ENCODE data around the gene MAD1L1.
"Not testable (repeated sequence)": the region's sequence is repeated elsewhere in the genome, so short reads cannot be mapped to it uniquely, and the experiment has no call there.

The MAD1L1 gene

DNA sequence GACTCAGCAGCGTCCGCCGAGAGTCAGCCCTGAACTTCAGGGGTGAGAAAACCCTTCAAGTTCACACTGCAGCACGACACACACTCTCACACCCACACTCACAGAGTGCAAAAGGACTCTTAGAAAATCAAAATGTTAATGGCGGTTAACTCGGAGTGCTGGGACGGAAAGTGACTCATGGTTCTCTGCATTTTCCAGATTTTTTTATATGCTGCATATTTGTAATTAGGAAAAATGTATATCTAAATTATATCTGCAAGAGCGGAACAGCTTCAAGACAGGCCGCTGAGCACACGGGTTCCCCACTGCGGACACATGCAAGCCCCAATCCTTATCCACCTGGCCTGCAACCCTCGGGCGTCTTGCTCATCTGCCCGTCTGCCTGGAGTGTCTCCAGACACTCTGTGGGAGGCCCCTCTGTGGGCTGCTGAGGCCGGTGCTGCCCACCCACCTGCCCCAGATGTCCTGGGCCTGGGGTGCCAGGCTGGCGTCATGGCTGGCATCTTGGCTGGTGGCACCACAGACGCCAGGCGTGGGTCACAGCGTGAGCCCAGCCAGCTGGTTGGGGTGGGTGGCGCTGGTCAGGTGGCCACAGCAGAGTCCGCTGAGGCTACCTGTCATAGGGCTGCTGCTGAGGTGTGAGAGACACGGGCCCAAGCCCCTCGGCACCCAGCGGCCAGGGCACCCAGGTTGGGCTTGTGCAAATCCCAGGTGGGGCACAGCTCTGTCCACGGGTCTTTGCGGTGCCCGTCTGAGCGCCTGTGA is 407.7 kb downstream of the MAD1L1 start:
- not testable (repeated sequence) for H3K9me3 ChIP-seq (ENCODE audit: insufficient read depth, low read depth, low read length); H3K27ac ChIP-seq (ENCODE audit: low read depth, low read length)
- 93% methylated on average over 27 of the region's 28 CpGs for WGBS

GRCh38 chr7:1824151-1824881 is 408.4 kb downstream of the MAD1L1 start:
- H3K4me3 ChIP-seq (ENCODE audit: low read length); H3K4me1 ChIP-seq (ENCODE audit: insufficient read depth, low read length); H3K27ac ChIP-seq (ENCODE audit: low read depth, low read length); H3K27me3 ChIP-seq (ENCODE audit: insufficient read depth, low read length); H3K9ac ChIP-seq (ENCODE audit: low read depth, low read length); H3K9me3 ChIP-seq (ENCODE audit: insufficient read depth, low read depth, low read length); H3K36me3 ChIP-seq (ENCODE audit: insufficient read depth, low read length): not testable (repeated sequence)
- 94% methylated on average over 35 of the region's 35 CpGs for WGBS

More for the DNA sequence above, 407.7 kb downstream of the MAD1L1 start:
- not testable (repeated sequence) for H3K9ac ChIP-seq (ENCODE audit: low read depth, low read length); H3K36me3 ChIP-seq (ENCODE audit: insufficient read depth, low read length); H3K4me3 ChIP-seq (ENCODE audit: low read length); H3K4me1 ChIP-seq (ENCODE audit: insufficient read depth, low read length); H3K27me3 ChIP-seq (ENCODE audit: insufficient read depth, low read length)

- no peaks in the 10 kb centered on the region for H3K4me1 ChIP-seq (ENCODE audit: insufficient read depth, low read length)
- no peaks in the 10 kb centered on the region for H3K36me3 ChIP-seq (ENCODE audit: insufficient read depth, low read length)
- H3K27me3 ChIP-seq (ENCODE audit: insufficient read depth, low read length), result no peaks in the 10 kb centered on the region
- 94% methylated on average over 24 of the region's 24 CpGs for WGBS
- H3K4me3 ChIP-seq (ENCODE audit: low read length), result no peak overlapping the region
- no peak overlapping the region for H3K27ac ChIP-seq (ENCODE audit: low read depth, low read length)
- H3K9ac ChIP-seq (ENCODE audit: low read depth, low read length), result no peak overlapping the region
- no peaks in the 10 kb centered on the region for H3K9me3 ChIP-seq (ENCODE audit: insufficient read depth, low read depth, low read length)
Measured at GRCh38 chr7:1823376-1824150, 409.2 kb downstream of the MAD1L1 start.

- H3K4me3 ChIP-seq (ENCODE audit: low read length), result no peak overlapping the region
- no peaks in the 10 kb centered on the region for H3K9me3 ChIP-seq (ENCODE audit: insufficient read depth, low read depth, low read length)
- 94% methylated on average over 21 of the region's 26 CpGs for WGBS
- no peaks in the 10 kb centered on the region for H3K36me3 ChIP-seq (ENCODE audit: insufficient read depth, low read length)
- H3K27ac ChIP-seq (ENCODE audit: low read depth, low read length), result no peak overlapping the region
- H3K9ac ChIP-seq (ENCODE audit: low read depth, low read length), result no peak overlapping the region
- H3K27me3 ChIP-seq (ENCODE audit: insufficient read depth, low read length), result no peaks in the 10 kb centered on the region
- H3K4me1 ChIP-seq (ENCODE audit: insufficient read depth, low read length), result no peaks in the 10 kb centered on the region
Measured at GRCh38 chr7:1819259-1819841, 413.4 kb downstream of the MAD1L1 start.

GRCh38 chr7:1818575-1819258 is 414.0 kb downstream of the MAD1L1 start:
- H3K9ac ChIP-seq (ENCODE audit: low read depth, low read length), result no peak overlapping the region
- H3K27ac ChIP-seq (ENCODE audit: low read depth, low read length), result no peak overlapping the region
- no peaks in the 10 kb centered on the region for H3K4me1 ChIP-seq (ENCODE audit: insufficient read depth, low read length)
- WGBS, result 92% methylated on average over 24 of the region's 28 CpGs
- H3K36me3 ChIP-seq (ENCODE audit: insufficient read depth, low read length), result no peaks in the 10 kb centered on the region
- H3K9me3 ChIP-seq (ENCODE audit: insufficient read depth, low read depth, low read length), result no peaks in the 10 kb centered on the region
- H3K27me3 ChIP-seq (ENCODE audit: insufficient read depth, low read length), result no peaks in the 10 kb centered on the region
- no peak overlapping the region for H3K4me3 ChIP-seq (ENCODE audit: low read length)

- Histone ChIP-seq H3K9ac (ENCODE audit: low read depth, low read length) (no peak overlapping the region), H3K27me3 (ENCODE audit: insufficient read depth, low read length) (no peaks in the 10 kb centered on the region), H3K36me3 (ENCODE audit: insufficient read depth, low read length) (no peaks in the 10 kb centered on the region), H3K4me3 (ENCODE audit: low read length) (no peak overlapping the region), H3K27ac (ENCODE audit: low read depth, low read length) (no peak overlapping the region), H3K4me1 (ENCODE audit: insufficient read depth, low read length) (no peaks in the 10 kb centered on the region), H3K9me3 (ENCODE audit: insufficient read depth, low read depth, low read length) (no peaks in the 10 kb centered on the region)
- 96% methylated on average over 57 of the region's 57 CpGs for WGBS
Measured at GRCh38 chr7:1817061-1817712, 415.6 kb downstream of the MAD1L1 start.

DNA sequence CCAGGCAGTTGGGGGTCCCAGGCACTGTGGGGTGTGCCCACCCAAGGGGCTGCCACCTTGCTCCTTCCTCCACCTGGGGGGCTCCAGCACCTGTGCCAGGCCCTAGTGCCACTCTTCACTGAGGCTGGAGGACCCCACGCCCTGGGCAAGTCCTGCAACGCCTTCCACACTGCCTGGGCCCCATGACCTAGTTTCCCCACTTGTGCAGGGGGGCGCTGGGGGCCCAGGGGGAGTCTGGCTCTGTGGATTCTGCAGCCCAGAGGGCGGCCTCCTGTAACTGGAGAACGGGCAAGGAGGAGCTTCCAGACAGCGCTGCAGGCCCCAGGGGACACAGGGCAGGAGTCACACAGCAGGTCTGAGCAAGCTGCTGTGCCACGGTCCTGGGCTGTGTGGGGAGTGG is 416.3 kb downstream of the MAD1L1 start:
- not testable (repeated sequence) for H3K27ac ChIP-seq (ENCODE audit: low read depth, low read length)

DNA sequence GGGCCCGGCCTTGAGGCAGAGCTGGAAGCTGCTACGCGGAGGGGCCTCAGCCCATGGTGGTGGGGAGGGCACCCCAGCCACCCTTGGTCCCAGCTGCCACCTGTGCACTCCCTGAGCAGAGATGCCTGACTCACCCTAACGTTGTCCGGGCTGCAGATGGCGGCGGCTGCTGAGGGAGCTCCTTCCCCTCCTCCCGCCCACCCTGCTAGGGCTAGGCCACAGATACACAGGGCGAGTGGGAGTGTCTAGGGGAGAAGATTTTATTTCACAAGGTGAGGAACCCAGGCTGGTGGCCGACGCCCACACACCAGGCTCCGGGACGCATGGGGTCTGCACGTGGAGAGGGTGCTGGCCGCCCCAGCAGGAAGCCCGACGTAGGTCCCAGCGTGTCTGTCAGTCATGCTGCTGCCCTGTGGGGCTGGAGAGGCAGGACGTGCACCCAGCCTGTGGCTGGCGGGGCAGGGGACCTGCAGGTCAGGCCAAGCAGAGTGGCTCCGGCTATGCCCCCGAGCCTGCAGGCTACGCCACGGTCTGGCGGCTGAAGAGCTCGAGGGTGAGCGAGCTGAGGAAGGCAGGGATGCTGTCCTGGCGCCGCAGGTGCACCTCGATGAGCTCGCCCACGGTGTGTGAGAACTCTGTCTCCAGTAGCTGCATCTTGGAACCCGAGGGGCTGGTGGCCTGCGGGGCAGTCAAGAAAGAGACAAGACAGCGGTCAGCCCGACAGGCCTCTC is 417.0 kb downstream of the MAD1L1 start:
- 91% methylated on average over 35 of the region's 36 CpGs for WGBS
- not testable (repeated sequence) for H3K4me1 ChIP-seq (ENCODE audit: insufficient read depth, low read length); H3K27me3 ChIP-seq (ENCODE audit: insufficient read depth, low read length); H3K9ac ChIP-seq (ENCODE audit: low read depth, low read length); H3K36me3 ChIP-seq (ENCODE audit: insufficient read depth, low read length); H3K9me3 ChIP-seq (ENCODE audit: insufficient read depth, low read depth, low read length); H3K4me3 ChIP-seq (ENCODE audit: low read length); H3K27ac ChIP-seq (ENCODE audit: low read depth, low read length)

More for the DNA sequence above, 416.3 kb downstream of the MAD1L1 start:
- H3K9ac ChIP-seq (ENCODE audit: low read depth, low read length); H3K4me1 ChIP-seq (ENCODE audit: insufficient read depth, low read length); H3K36me3 ChIP-seq (ENCODE audit: insufficient read depth, low read length); H3K9me3 ChIP-seq (ENCODE audit: insufficient read depth, low read depth, low read length); H3K4me3 ChIP-seq (ENCODE audit: low read length); H3K27me3 ChIP-seq (ENCODE audit: insufficient read depth, low read length): not testable (repeated sequence)
- 88% methylated on average over 7 of the region's 7 CpGs for WGBS

DNA sequence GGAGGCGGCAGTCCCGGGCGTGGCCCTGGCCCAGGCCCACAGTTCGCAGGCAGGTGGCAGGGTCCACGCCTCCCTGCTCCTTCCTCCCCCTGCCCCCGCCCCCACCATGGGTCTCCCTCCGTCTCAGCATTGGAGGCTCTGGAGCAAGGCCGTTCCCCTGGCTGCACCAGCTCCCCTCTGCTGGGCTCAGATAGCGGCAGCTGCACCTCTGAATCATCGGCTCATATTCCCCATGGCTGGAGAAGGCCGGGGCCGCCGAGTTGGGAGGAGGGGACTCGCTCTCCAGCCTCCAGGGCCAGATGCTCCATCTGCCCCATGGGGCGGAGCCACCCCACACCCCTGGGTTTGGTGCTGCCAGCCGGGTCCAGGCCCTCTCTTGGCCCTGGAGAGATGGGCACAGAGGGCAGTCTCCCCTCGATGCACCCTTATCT is 417.7 kb downstream of the MAD1L1 start:
- Histone ChIP-seq H3K27ac (ENCODE audit: low read depth, low read length) (no peak overlapping the region), H3K36me3 (ENCODE audit: insufficient read depth, low read length) (no peaks in the 10 kb centered on the region), H3K4me3 (ENCODE audit: low read length) (no peak overlapping the region), H3K9me3 (ENCODE audit: insufficient read depth, low read depth, low read length) (no peaks in the 10 kb centered on the region), H3K9ac (ENCODE audit: low read depth, low read length) (no peak overlapping the region), H3K4me1 (ENCODE audit: insufficient read depth, low read length) (no peaks in the 10 kb centered on the region), H3K27me3 (ENCODE audit: insufficient read depth, low read length) (no peaks in the 10 kb centered on the region)
- 91% methylated on average over 17 of the region's 17 CpGs for WGBS

Measured in HUES64 (cell line).